Loucy (cell line): Measurements from ENCODE around the gene HIRA.

ENCODE experiments used
- H2AFZ ChIP-seq: fragments of 200-600 bp; sonication (generic); 2 replicates; pipeline ENCODE4 v1.6.0; 2016; ENCODE audit warnings: antibody characterized with exemption, mild to moderate bottlenecking, low read length, moderate library complexity
- H3F3A ChIP-seq: fragments of 200-600 bp; 2 replicates; pipeline ENCODE4 v1.6.0; 2016; ENCODE audit warnings: antibody characterized with exemption, low read depth, mild to moderate bottlenecking
- H3K27me3 ChIP-seq: fragments of 200-600 bp; sonication (generic); 2 replicates; pipeline ENCODE4 v1.6.1; 2014; ENCODE audit warnings: low read length, mild to moderate bottlenecking; ENCODE audit not compliant: insufficient read depth, poor library complexity, severe bottlenecking
- H3K36me3 ChIP-seq: fragments of 200-600 bp; sonication (generic); 2 replicates; pipeline ENCODE4 v1.6.1; 2016; ENCODE audit warnings: low read length; ENCODE audit not compliant: insufficient read depth
- H3K4me1 ChIP-seq: fragments of 200-600 bp; sonication (generic); 2 replicates; pipeline ENCODE4 v1.5.1; 2014; ENCODE audit warnings: low read length, mild to moderate bottlenecking; ENCODE audit not compliant: insufficient read depth, poor library complexity, severe bottlenecking
- H3K4me2 ChIP-seq: fragments of 200-600 bp; sonication (generic); 2 replicates; pipeline ENCODE4 v1.6.0; 2014; ENCODE audit warnings: antibody characterized with exemption, low read length, low read depth, mild to moderate bottlenecking; ENCODE audit not compliant: poor library complexity, severe bottlenecking
- H3K4me3 ChIP-seq: fragments of 200-600 bp; sonication (generic); 2 replicates; pipeline ENCODE4 v1.5.1; 2014; ENCODE audit warnings: low read length, mild to moderate bottlenecking, mixed read lengths; ENCODE audit not compliant: poor library complexity, severe bottlenecking
- H3K79me2 ChIP-seq: fragments of 200-600 bp; sonication (generic); 2 replicates; pipeline ENCODE4 v1.6.1; 2014; ENCODE audit warnings: low read length; ENCODE audit not compliant: insufficient read depth
- H3K9ac ChIP-seq: fragments of 200-600 bp; sonication (generic); 2 replicates; pipeline ENCODE4 v1.6.0; 2014; ENCODE audit warnings: mild to moderate bottlenecking, low read depth, low read length, moderate library complexity; ENCODE audit not compliant: poor library complexity, severe bottlenecking
- H3K9me2 ChIP-seq: fragments of 200-600 bp; sonication (generic); replicated peaks from 2 replicates; pipeline ENCODE4 v1.6.1; 2016; ENCODE audit warnings: low read depth, low read length, mixed read lengths
- H3K9me3 ChIP-seq: fragments of 200-600 bp; sonication (generic); 2 replicates; pipeline ENCODE4 v1.6.1; 2014; ENCODE audit warnings: mild to moderate bottlenecking, antibody characterized with exemption, low read length, low read depth; ENCODE audit not compliant: insufficient read depth
- H4K20me1 ChIP-seq: fragments of 200-600 bp; sonication (generic); 2 replicates; pipeline ENCODE4 v1.6.0; 2014; ENCODE audit warnings: antibody characterized with exemption, low read length, mild to moderate bottlenecking; ENCODE audit not compliant: insufficient read depth, poor library complexity, severe bottlenecking
- EZH2phosphoT487 ChIP-seq: fragments of 200-600 bp; IDR thresholded peaks from 2 replicates; pipeline ENCODE4 v1.6.1; 2018; ENCODE audit warnings: antibody characterized with exemption, mild to moderate bottlenecking, moderate library complexity, borderline replicate concordance
- TF ChIP-seq, protein P1 (sequence below): fragments of 200-600 bp; sonication (generic); conservative IDR thresholded peaks from 2 replicates; pipeline ENCODE4 v1.5.1; 2014; ENCODE audit warnings: mild to moderate bottlenecking, antibody characterized with exemption, low read length

The HIRA gene

DNA sequence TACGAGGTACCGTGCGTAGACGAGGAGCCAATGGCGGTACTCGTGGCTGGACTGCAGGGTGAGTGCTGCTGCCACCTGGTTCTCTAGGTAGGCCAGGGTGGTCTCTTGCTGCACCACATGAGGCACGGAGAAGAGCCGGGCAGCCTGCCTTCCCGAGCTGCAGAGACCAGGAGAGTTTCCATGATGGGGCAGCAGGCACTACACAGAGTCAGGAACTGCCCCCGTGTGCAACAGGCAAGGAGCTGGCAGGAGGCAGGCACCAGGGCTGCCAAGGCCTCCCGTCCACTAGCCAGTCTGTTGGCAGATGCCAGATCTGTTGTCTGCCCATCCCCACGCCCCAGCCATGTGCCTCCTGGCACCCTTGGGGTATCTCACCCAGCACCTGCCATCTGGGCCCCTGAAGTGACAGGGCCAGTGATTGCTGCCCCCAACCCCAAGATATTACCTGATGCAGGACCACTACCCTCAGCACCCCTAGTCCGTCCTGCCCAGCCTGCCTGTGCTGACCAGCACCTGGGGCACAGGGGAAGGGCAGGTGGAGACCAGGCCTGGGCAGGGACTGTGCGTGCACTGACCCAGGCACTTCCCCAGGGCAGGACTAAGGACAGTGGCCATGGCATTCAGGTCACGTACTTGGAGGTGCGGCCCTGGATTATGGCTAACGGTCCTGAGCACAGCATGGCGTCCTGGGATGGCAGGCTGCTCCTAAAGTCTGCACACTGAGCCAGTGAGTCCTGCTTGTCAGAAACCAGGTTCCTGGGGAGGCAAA lies 78.0 kb downstream of the HIRA start:
- no peak overlapping the region for H3K9ac ChIP-seq
- no peaks in the 10 kb centered on the region for H3K79me2 ChIP-seq
- H4K20me1 ChIP-seq, result no peaks in the 10 kb centered on the region
- H3K9me3 ChIP-seq, result no peaks in the 10 kb centered on the region
- TF ChIP-seq EZH2phosphoT487, result no peak
- TF ChIP-seq, protein P1, sequence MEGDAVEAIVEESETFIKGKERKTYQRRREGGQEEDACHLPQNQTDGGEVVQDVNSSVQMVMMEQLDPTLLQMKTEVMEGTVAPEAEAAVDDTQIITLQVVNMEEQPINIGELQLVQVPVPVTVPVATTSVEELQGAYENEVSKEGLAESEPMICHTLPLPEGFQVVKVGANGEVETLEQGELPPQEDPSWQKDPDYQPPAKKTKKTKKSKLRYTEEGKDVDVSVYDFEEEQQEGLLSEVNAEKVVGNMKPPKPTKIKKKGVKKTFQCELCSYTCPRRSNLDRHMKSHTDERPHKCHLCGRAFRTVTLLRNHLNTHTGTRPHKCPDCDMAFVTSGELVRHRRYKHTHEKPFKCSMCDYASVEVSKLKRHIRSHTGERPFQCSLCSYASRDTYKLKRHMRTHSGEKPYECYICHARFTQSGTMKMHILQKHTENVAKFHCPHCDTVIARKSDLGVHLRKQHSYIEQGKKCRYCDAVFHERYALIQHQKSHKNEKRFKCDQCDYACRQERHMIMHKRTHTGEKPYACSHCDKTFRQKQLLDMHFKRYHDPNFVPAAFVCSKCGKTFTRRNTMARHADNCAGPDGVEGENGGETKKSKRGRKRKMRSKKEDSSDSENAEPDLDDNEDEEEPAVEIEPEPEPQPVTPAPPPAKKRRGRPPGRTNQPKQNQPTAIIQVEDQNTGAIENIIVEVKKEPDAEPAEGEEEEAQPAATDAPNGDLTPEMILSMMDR, result no peak
- no peaks in the 10 kb centered on the region for H3K27me3 ChIP-seq
- no peak overlapping the region for H3K4me2 ChIP-seq
- H3K4me3 ChIP-seq, result no peak overlapping the region
- no peaks in the 10 kb centered on the region for H3K9me2 ChIP-seq
- no peaks in the 10 kb centered on the region for H3F3A ChIP-seq
- no peak overlapping the region for H2AFZ ChIP-seq
- no peaks in the 10 kb centered on the region for H3K4me1 ChIP-seq
- H3K36me3 ChIP-seq, result peaks cover 83% of the 10 kb centered on the region; the same call in 1 of the 2 replicates

DNA sequence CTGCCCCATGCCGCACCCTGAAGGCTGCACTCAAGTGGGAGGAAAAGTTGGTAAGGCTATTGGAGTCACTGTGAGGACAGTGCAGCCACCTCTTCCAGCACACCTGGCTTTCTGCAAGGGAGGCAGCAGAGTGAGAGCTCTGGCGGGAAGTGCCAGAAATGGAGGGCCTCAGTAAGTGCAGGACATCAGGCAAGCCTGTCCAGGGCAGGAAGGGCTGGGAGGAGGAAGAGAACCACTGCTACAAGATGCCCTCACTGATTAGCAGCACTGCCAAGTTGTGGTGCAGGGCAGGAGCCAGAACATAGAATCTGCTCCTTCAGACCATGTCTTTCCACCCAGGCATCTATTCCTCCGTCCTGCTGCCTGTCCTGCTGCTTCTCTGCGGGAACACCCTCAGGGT lies 78.8 kb downstream of the HIRA start:
- H3K9ac ChIP-seq, result no peak overlapping the region
- no peak overlapping the region for H3K4me2 ChIP-seq
- H3F3A ChIP-seq, result no peaks in the 10 kb centered on the region
- H3K4me3 ChIP-seq, result no peak overlapping the region
- H3K27me3 ChIP-seq, result no peaks in the 10 kb centered on the region
- no peak for TF ChIP-seq EZH2phosphoT487
- TF ChIP-seq, protein P1, result no peak
- no peaks in the 10 kb centered on the region for H3K4me1 ChIP-seq
- no peaks in the 10 kb centered on the region for H3K79me2 ChIP-seq
- H3K9me3 ChIP-seq, result no peaks in the 10 kb centered on the region
- no peaks in the 10 kb centered on the region for H3K9me2 ChIP-seq
- H4K20me1 ChIP-seq, result no peaks in the 10 kb centered on the region
- H2AFZ ChIP-seq, result no peak overlapping the region
- H3K36me3 ChIP-seq, result peaks cover 77% of the 10 kb centered on the region; the same call in 1 of the 2 replicates

DNA sequence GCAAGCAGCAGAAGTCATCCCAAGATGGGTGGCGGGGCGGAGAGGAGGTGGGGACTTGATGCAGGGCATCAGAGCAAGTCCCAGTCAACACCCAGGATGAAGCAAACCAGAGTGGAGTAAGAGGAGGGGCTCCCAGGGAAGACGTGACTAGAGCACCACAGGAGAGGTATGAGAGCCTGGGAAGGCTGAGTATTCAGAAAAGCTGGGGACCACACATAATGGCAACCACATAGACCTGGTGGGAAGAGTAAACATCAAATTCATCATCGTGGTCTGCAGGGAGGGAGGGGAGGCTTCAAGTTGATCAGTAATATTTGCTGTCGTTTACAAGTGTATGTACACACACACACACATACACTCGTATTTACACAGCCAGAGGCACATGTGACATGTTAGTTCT lies 79.3 kb downstream of the HIRA start:
- Histone ChIP-seq H3F3A (no peaks in the 10 kb centered on the region), H3K4me2 (no peak overlapping the region), H3K9me2 (no peaks in the 10 kb centered on the region), H3K4me3 (no peak overlapping the region), H3K9ac (no peak overlapping the region), H3K9me3 (no peaks in the 10 kb centered on the region), H3K36me3 (peaks cover 71% of the 10 kb centered on the region; the same call in 1 of the 2 replicates), H3K79me2 (no peaks in the 10 kb centered on the region), H3K27me3 (no peaks in the 10 kb centered on the region), H3K4me1 (no peaks in the 10 kb centered on the region), H2AFZ (no peak overlapping the region), H4K20me1 (no peaks in the 10 kb centered on the region)
- TF ChIP-seq, protein P1, result no peak
- TF ChIP-seq EZH2phosphoT487, result no peak
